ENCODE measurements around the gene RUNX3. TPM values are rescaled to one million over a fixed set of nuclear protein-coding genes. Genes with fewer than 3 reads are reported as not detected.

The RUNX3 gene
- total RNA-seq, 1 experiment from 2014 or later = 36.6 TPM

- H3K9ac ChIP-seq (ENCODE audit: low read length) = no peak overlapping the region
- peaks cover 9% of the 10 kb centered on the region for H3K4me1 ChIP-seq (ENCODE audit: low read length)
- H3K4me2 ChIP-seq (ENCODE audit: low read depth, low read length, poor library complexity, severe bottlenecking) = no peak overlapping the region
- H3K79me2 ChIP-seq (ENCODE audit: low read length) = peaks cover 30% of the 10 kb centered on the region
- no peak overlapping the region for H3K27ac ChIP-seq (ENCODE audit: low read length)
- no peak overlapping the region for H3K4me3 ChIP-seq (ENCODE audit: low read length)
- H3K36me3 ChIP-seq (ENCODE audit: insufficient read depth, low read length) = peaks cover 20% of the 10 kb centered on the region; the same call in 1 of the 2 replicates
- no peaks in the 10 kb centered on the region for H3K9me3 ChIP-seq (ENCODE audit: low read length)
- no peak for DNase-seq
- H2AFZ ChIP-seq (ENCODE audit: low read length) = no peak overlapping the region
- no peaks in the 10 kb centered on the region for H3K9me2 ChIP-seq (replicated peaks; ENCODE audit: insufficient read depth, low read length)
- peaks cover 13% of the 10 kb centered on the region for H4K20me1 ChIP-seq (ENCODE audit: insufficient read depth, low read depth, low read length)
- H3K27me3 ChIP-seq (ENCODE audit: low read length) = no peaks in the 10 kb centered on the region
These were observed 11.0 kb downstream of the RUNX3 start for GRCh38 chr1:24918995-24919605.

- H3K27ac ChIP-seq (ENCODE audit: low read length) = no peak overlapping the region
- peaks cover 18% of the 10 kb centered on the region; the same call in 1 of the 2 replicates for H3K36me3 ChIP-seq (ENCODE audit: insufficient read depth, low read length)
- H3K9me3 ChIP-seq (ENCODE audit: low read length) = no peaks in the 10 kb centered on the region
- peaks cover 13% of the 10 kb centered on the region for H4K20me1 ChIP-seq (ENCODE audit: insufficient read depth, low read depth, low read length)
- no peak overlapping the region for H3K4me3 ChIP-seq (ENCODE audit: low read length)
- peaks cover 22% of the 10 kb centered on the region for H3K79me2 ChIP-seq (ENCODE audit: low read length)
- H2AFZ ChIP-seq (ENCODE audit: low read length) = no peak overlapping the region
- H3K4me2 ChIP-seq (ENCODE audit: low read depth, low read length, poor library complexity, severe bottlenecking) = no peak overlapping the region
- peaks cover 1% of the 10 kb centered on the region for H3K4me1 ChIP-seq (ENCODE audit: low read length)
- no peak overlapping the region for H3K9ac ChIP-seq (ENCODE audit: low read length)
- no peak for DNase-seq
- H3K9me2 ChIP-seq (replicated peaks; ENCODE audit: insufficient read depth, low read length) = no peaks in the 10 kb centered on the region
- no peaks in the 10 kb centered on the region for H3K27me3 ChIP-seq (ENCODE audit: low read length)
These were observed 11.7 kb downstream of the RUNX3 start for GRCh38 chr1:24918370-24918769.

GRCh38 chr1:24917327-24918074 lies 12.6 kb downstream of the RUNX3 start:
- Histone ChIP-seq H3K9me3 (ENCODE audit: low read length) (no peaks in the 10 kb centered on the region), H3K9me2 (replicated peaks; ENCODE audit: insufficient read depth, low read length) (no peaks in the 10 kb centered on the region), H3K4me2 (ENCODE audit: low read depth, low read length, poor library complexity, severe bottlenecking) (no peak overlapping the region), H3K27ac (ENCODE audit: low read length) (no peak overlapping the region), H3K27me3 (ENCODE audit: low read length) (no peaks in the 10 kb centered on the region), H3K4me3 (ENCODE audit: low read length) (no peak overlapping the region), H3K4me1 (ENCODE audit: low read length) (no peaks in the 10 kb centered on the region), H3K36me3 (ENCODE audit: insufficient read depth, low read length) (peaks cover 18% of the 10 kb centered on the region; the same call in 1 of the 2 replicates), H4K20me1 (ENCODE audit: insufficient read depth, low read depth, low read length) (peaks cover 13% of the 10 kb centered on the region), H3K79me2 (ENCODE audit: low read length) (0 out of 2 replicates have a peak, but pooled peaks cover 15% of the 10 kb centered on the region), H2AFZ (ENCODE audit: low read length) (no peak overlapping the region), H3K9ac (ENCODE audit: low read length) (no peak overlapping the region)
- DNase-seq = no peak

- no peaks in the 10 kb centered on the region for H3K4me1 ChIP-seq (ENCODE audit: low read length)
- no peaks in the 10 kb centered on the region for H3K27me3 ChIP-seq (ENCODE audit: low read length)
- no peak overlapping the region for H3K4me2 ChIP-seq (ENCODE audit: low read depth, low read length, poor library complexity, severe bottlenecking)
- H2AFZ ChIP-seq (ENCODE audit: low read length) = no peak overlapping the region
- H3K4me3 ChIP-seq (ENCODE audit: low read length) = no peak overlapping the region
- H3K79me2 ChIP-seq (ENCODE audit: low read length) = 0 out of 2 replicates have a peak, but pooled peaks cover 10% of the 10 kb centered on the region
- H3K27ac ChIP-seq (ENCODE audit: low read length) = no peak overlapping the region
- no peak for DNase-seq
- no peaks in the 10 kb centered on the region for H3K9me3 ChIP-seq (ENCODE audit: low read length)
- H3K36me3 ChIP-seq (ENCODE audit: insufficient read depth, low read length) = peaks cover 18% of the 10 kb centered on the region; the same call in 1 of the 2 replicates
- H4K20me1 ChIP-seq (ENCODE audit: insufficient read depth, low read depth, low read length) = peaks cover 13% of the 10 kb centered on the region
- no peaks in the 10 kb centered on the region for H3K9me2 ChIP-seq (replicated peaks; ENCODE audit: insufficient read depth, low read length)
- no peak overlapping the region for H3K9ac ChIP-seq (ENCODE audit: low read length)
These were observed 14.1 kb downstream of the RUNX3 start for GRCh38 chr1:24915816-24916602.

GRCh38 chr1:24914226-24915069 lies 15.6 kb downstream of the RUNX3 start:
- no peak overlapping the region for H3K4me2 ChIP-seq (ENCODE audit: low read depth, low read length, poor library complexity, severe bottlenecking)
- H3K27ac ChIP-seq (ENCODE audit: low read length) = no peak overlapping the region
- no peaks in the 10 kb centered on the region for H3K4me1 ChIP-seq (ENCODE audit: low read length)

GRCh38 chr1:24913616-24914225 lies 16.4 kb downstream of the RUNX3 start:
- H3K4me2 ChIP-seq (ENCODE audit: low read depth, low read length, poor library complexity, severe bottlenecking) = no peak overlapping the region
- no peak overlapping the region for H2AFZ ChIP-seq (ENCODE audit: low read length)
- H4K20me1 ChIP-seq (ENCODE audit: insufficient read depth, low read depth, low read length) = peaks cover 12% of the 10 kb centered on the region
- no peak overlapping the region for H3K27ac ChIP-seq (ENCODE audit: low read length)
- no peaks in the 10 kb centered on the region for H3K27me3 ChIP-seq (ENCODE audit: low read length)
- DNase-seq = no peak
- 0 out of 2 replicates have a peak, but pooled peaks cover 3% of the 10 kb centered on the region for H3K79me2 ChIP-seq (ENCODE audit: low read length)
- H3K4me3 ChIP-seq (ENCODE audit: low read length) = no peak overlapping the region
- H3K9me3 ChIP-seq (ENCODE audit: low read length) = no peaks in the 10 kb centered on the region
- H3K4me1 ChIP-seq (ENCODE audit: low read length) = no peaks in the 10 kb centered on the region
- peaks cover 5% of the 10 kb centered on the region; the same call in 1 of the 2 replicates for H3K36me3 ChIP-seq (ENCODE audit: insufficient read depth, low read length)
- H3K9me2 ChIP-seq (replicated peaks; ENCODE audit: insufficient read depth, low read length) = no peaks in the 10 kb centered on the region
- no peak overlapping the region for H3K9ac ChIP-seq (ENCODE audit: low read length)

More at GRCh38 chr1:24914226-24915069, 15.6 kb downstream of the RUNX3 start:
- H3K4me3 ChIP-seq (ENCODE audit: low read length) = no peak overlapping the region
- H3K27me3 ChIP-seq (ENCODE audit: low read length) = no peaks in the 10 kb centered on the region
- 0 out of 2 replicates have a peak, but pooled peaks cover 4% of the 10 kb centered on the region for H3K79me2 ChIP-seq (ENCODE audit: low read length)
- no peak for DNase-seq
- H3K36me3 ChIP-seq (ENCODE audit: insufficient read depth, low read length) = peaks cover 5% of the 10 kb centered on the region; the same call in 1 of the 2 replicates
- no peak overlapping the region for H3K9ac ChIP-seq (ENCODE audit: low read length)
- H3K9me2 ChIP-seq (replicated peaks; ENCODE audit: insufficient read depth, low read length) = no peaks in the 10 kb centered on the region
- H3K9me3 ChIP-seq (ENCODE audit: low read length) = no peaks in the 10 kb centered on the region
- H2AFZ ChIP-seq (ENCODE audit: low read length) = no peak overlapping the region
- H4K20me1 ChIP-seq (ENCODE audit: insufficient read depth, low read depth, low read length) = peaks cover 9% of the 10 kb centered on the region

- H4K20me1 ChIP-seq (ENCODE audit: insufficient read depth, low read depth, low read length) = peaks cover 9% of the 10 kb centered on the region; the same call in 1 of the 2 replicates
- peaks cover 8% of the 10 kb centered on the region; the same call in 1 of the 2 replicates for H3K36me3 ChIP-seq (ENCODE audit: insufficient read depth, low read length)
- no peak overlapping the region for H3K9ac ChIP-seq (ENCODE audit: low read length)
- no peaks in the 10 kb centered on the region for H3K9me3 ChIP-seq (ENCODE audit: low read length)
- no peaks in the 10 kb centered on the region for H3K4me1 ChIP-seq (ENCODE audit: low read length)
- H3K9me2 ChIP-seq (replicated peaks; ENCODE audit: insufficient read depth, low read length) = no peaks in the 10 kb centered on the region
- H3K27me3 ChIP-seq (ENCODE audit: low read length) = no peaks in the 10 kb centered on the region
- H2AFZ ChIP-seq (ENCODE audit: low read length) = no peak overlapping the region
- H3K4me2 ChIP-seq (ENCODE audit: low read depth, low read length, poor library complexity, severe bottlenecking) = no peak overlapping the region
- no peak for DNase-seq
- H3K27ac ChIP-seq (ENCODE audit: low read length) = no peak overlapping the region
- H3K4me3 ChIP-seq (ENCODE audit: low read length) = no peak overlapping the region
- no peaks in the 10 kb centered on the region for H3K79me2 ChIP-seq (ENCODE audit: low read length)
These were observed 16.8 kb downstream of the RUNX3 start for GRCh38 chr1:24913274-24913604.
